Testis (tissue), 2 donors: Measurements from ENCODE around the gene TNFRSF9.

Source experiments
- CTCF ChIP-seq, 3 experiments: fragments of 450-650 bp in 2 of 3; fragments of 200-600 bp in 1 of 3; sonication (generic) in 1 of 3; IDR thresholded peaks; one replicate each; pipeline ENCODE4 v1.5.1; 2016 to 2019; ENCODE audit warnings: antibody characterized with exemption in 3 of 3, mild to moderate bottlenecking in 2 of 3, moderate library complexity in 1 of 3
- POLR2A ChIP-seq: fragments of 450-650 bp; IDR thresholded peaks from one replicate; pipeline ENCODE4 v1.6.1; 2017; ENCODE audit warnings: antibody characterized with exemption, mild to moderate bottlenecking, moderate library complexity

DNA sequence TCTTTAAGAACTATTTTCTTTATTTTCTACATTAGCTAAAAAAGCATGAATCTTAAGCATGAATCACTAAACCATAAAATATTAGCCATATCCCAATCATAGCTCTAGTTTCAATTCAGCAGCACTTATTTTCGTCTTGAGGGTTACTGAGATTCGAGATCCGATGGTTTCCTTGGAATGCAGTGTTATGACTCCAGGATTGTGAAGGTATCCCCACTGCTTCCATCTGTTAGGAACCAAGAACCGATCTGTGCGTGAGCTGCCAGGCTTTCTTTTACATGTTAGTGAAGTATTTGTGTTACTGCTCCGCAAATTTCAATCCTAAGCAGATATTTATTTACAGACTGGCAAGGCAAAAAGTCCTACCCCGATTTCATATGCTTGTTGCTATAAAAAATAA is 18.8 kb downstream of the TNFRSF9 start:
- no peak for TF ChIP-seq CTCF (IDR thresholded peaks at IDR 0.05)
- no peak for TF ChIP-seq POLR2A
